HEK293 (cell line): ENCODE measurements around the gene RAPGEF5.

Experiments
- CTCF ChIA-PET: fragments of 350-600 bp; formaldehyde crosslinking; extraction: SDS; loops from one replicate; lab custom pipeline; 2021; ENCODE audit warnings: antibody characterized with exemption; lab: Yijun Ruan, JAX
- POLR2A ChIA-PET: fragments of 300-600 bp; formaldehyde crosslinking; extraction: SDS; loops from one replicate; lab custom pipeline; 2020; ENCODE audit warnings: antibody characterized with exemption, inconsistent platforms; lab: Yijun Ruan, JAX
- H3K27ac ChIP-seq: fragments of 200-500 bp; sonication (Bioruptor generic); 2 replicates; pipeline ENCODE4 v1.5.1; 2014; ENCODE audit warnings: low read depth, low read length, control low read depth, inconsistent platforms; ENCODE audit errors: extremely low read depth
- H3K36me3 ChIP-seq, 2 experiments: fragments of 200-500 bp in 1 of 2; sonication (Bioruptor generic) in 1 of 2; 1 replicate in 1 of 2; 2 replicates in 1 of 2; pipeline ENCODE4 v1.5.1; 2014 to 2017; ENCODE audit warnings: inconsistent platforms in 2 of 2, low read length in 2 of 2; ENCODE audit not compliant: control insufficient read depth in 2 of 2, insufficient read depth in 1 of 2
- H3K4me1 ChIP-seq: fragments of 200-500 bp; sonication (Bioruptor generic); 2 replicates; pipeline ENCODE4 v1.5.1; 2014; ENCODE audit warnings: mild to moderate bottlenecking, low read length, inconsistent platforms; ENCODE audit not compliant: control insufficient read depth, insufficient read depth
- H3K4me3 ChIP-seq: 2 replicates; pipeline ENCODE4 v1.5.1; 2011; ENCODE audit warnings: low read depth, mild to moderate bottlenecking, control low read depth, low read length, moderate library complexity
- H3K9me3 ChIP-seq: fragments of 200-500 bp; sonication (Bioruptor generic); 2 replicates; pipeline ENCODE4 v1.5.1; 2014; ENCODE audit warnings: low read depth, low read length, inconsistent platforms; ENCODE audit not compliant: control insufficient read depth, insufficient read depth
- HOXA7 ChIP-seq: sonication (generic); formaldehyde crosslinking; IDR thresholded peaks from 2 replicates; pipeline ENCODE4 v1.8.1; 2022; ENCODE audit warnings: missing genetic modification reagents, borderline replicate concordance
- HOXC10 ChIP-seq: sonication (generic); formaldehyde crosslinking; IDR thresholded peaks from 2 replicates; pipeline ENCODE4 v1.8.1; 2023; ENCODE audit warnings: mild to moderate bottlenecking, missing genetic modification reagents
- KLF17 ChIP-seq: fragments of 450-650 bp; formaldehyde crosslinking; IDR thresholded peaks from 2 replicates; pipeline ENCODE4 v1.5.1; 2016; ENCODE audit warnings: missing biosample characterization, missing genetic modification characterization
- PATZ1 ChIP-seq: fragments of 450-650 bp; formaldehyde crosslinking; IDR thresholded peaks from 2 replicates; pipeline ENCODE4 v1.5.1; 2016; ENCODE audit warnings: missing biosample characterization, missing genetic modification characterization
- SP3 ChIP-seq: fragments of 450-650 bp; formaldehyde crosslinking; IDR thresholded peaks from 2 replicates; pipeline ENCODE4 v1.5.1; 2016; ENCODE audit warnings: missing biosample characterization, missing genetic modification characterization
- ZBTB10 ChIP-seq: fragments of 450-650 bp; formaldehyde crosslinking; IDR thresholded peaks from 2 replicates; pipeline ENCODE4 v1.5.1; 2016; ENCODE audit warnings: missing biosample characterization, missing genetic modification characterization
- ZBTB17 ChIP-seq: fragments of 450-650 bp; formaldehyde crosslinking; IDR thresholded peaks from 2 replicates; pipeline ENCODE4 v1.5.1; 2016; ENCODE audit warnings: missing biosample characterization, missing genetic modification characterization
- ZBTB48 ChIP-seq: fragments of 450-650 bp; formaldehyde crosslinking; IDR thresholded peaks from 2 replicates; pipeline ENCODE4 v1.5.1; 2016; ENCODE audit warnings: missing biosample characterization, missing genetic modification characterization
- ZFHX2 ChIP-seq: fragments of 450-650 bp; formaldehyde crosslinking; conservative IDR thresholded peaks from 2 replicates; pipeline ENCODE4 v1.5.1; 2016; ENCODE audit warnings: missing biosample characterization, missing genetic modification characterization
- ZIC2 ChIP-seq: fragments of 450-650 bp; formaldehyde crosslinking; IDR thresholded peaks from 2 replicates; pipeline ENCODE4 v1.5.1; 2016; ENCODE audit warnings: missing biosample characterization, missing genetic modification characterization
- ZNF350 ChIP-seq: fragments of 450-650 bp; formaldehyde crosslinking; IDR thresholded peaks from 2 replicates; pipeline ENCODE4 v1.5.0; 2017; ENCODE audit warnings: missing biosample characterization, mild to moderate bottlenecking, missing genetic modification characterization
- ZNF354C ChIP-seq: fragments of 450-650 bp; formaldehyde crosslinking; IDR thresholded peaks from 2 replicates; pipeline ENCODE4 v1.5.1; 2016; ENCODE audit warnings: missing biosample characterization, missing genetic modification characterization, low read depth, borderline replicate concordance
- ZNF521 ChIP-seq: fragments of 450-650 bp; formaldehyde crosslinking; IDR thresholded peaks from 2 replicates; pipeline ENCODE4 v1.5.1; 2017; ENCODE audit warnings: missing biosample characterization, mild to moderate bottlenecking, missing genetic modification characterization
- ZNF621 ChIP-seq: fragments of 450-650 bp; formaldehyde crosslinking; IDR thresholded peaks from 2 replicates; pipeline ENCODE4 v1.5.1; 2017; ENCODE audit warnings: missing biosample characterization, missing genetic modification characterization
- ZNF777 ChIP-seq: fragments of 450-650 bp; formaldehyde crosslinking; IDR thresholded peaks from 2 replicates; pipeline ENCODE4 v1.5.1; 2017; ENCODE audit warnings: missing biosample characterization, missing genetic modification characterization, borderline replicate concordance
- ZSCAN18 ChIP-seq: fragments of 450-650 bp; formaldehyde crosslinking; IDR thresholded peaks from 2 replicates; pipeline ENCODE4 v1.5.1; 2016; ENCODE audit warnings: missing biosample characterization, missing genetic modification characterization
- ZSCAN5A ChIP-seq: fragments of 450-650 bp; formaldehyde crosslinking; IDR thresholded peaks from 2 replicates; pipeline ENCODE4 v1.5.1; 2016; ENCODE audit warnings: missing biosample characterization, missing genetic modification characterization

The RAPGEF5 gene

GRCh38 chr7:22124941-22125340 lies 232.0 kb downstream of the RAPGEF5 start:
- CTCF ChIA-PET = interaction anchor here (0.9 to 1.3 kb wide), 2 partner anchors 15 kb away, joined by 3 to 4 read pairs; no protein-coding TSS in a partner anchor
- Histone ChIP-seq H3K27ac (no peak overlapping the region), H3K36me3 (no peaks in the 10 kb centered on the region), H3K4me1 (peaks cover 6% of the 10 kb centered on the region), H3K4me3 (no peak overlapping the region)
- TF ChIP-seq SP3 (tag by site-specific recombination) = no peak
- TF ChIP-seq ZNF354C (tag by site-specific recombination) = no peak
- TF ChIP-seq, all 188 proteins: peak for 0
- no peaks in the 10 kb centered on the region for H3K9me3 ChIP-seq
- POLR2A ChIA-PET = no interaction called here

- Histone ChIP-seq H3K9me3 (no peaks in the 10 kb centered on the region), H3K27ac (no peak overlapping the region), H3K4me3 (no peak overlapping the region), H3K36me3 (no peaks in the 10 kb centered on the region), H3K4me1 (peaks cover 6% of the 10 kb centered on the region)
- ChIA-PET POLR2A (no interaction called here), CTCF (interaction anchor here (0.6 to 2.4 kb wide), 2 partner anchors 13 to 319 kb away, joined by 3 to 7 read pairs; no protein-coding TSS in a partner anchor)
- TF ChIP-seq ZNF621 (tag by site-specific recombination) (no peak), ZFHX2 (tag by site-specific recombination) (no peak), ZNF350 (tag by site-specific recombination) (no peak), HOXC10 (CRISPR knock-in tag) (no peak)
- TF ChIP-seq, all 188 proteins: peak for 0
Measured at GRCh38 chr7:22123139-22123538, 233.8 kb downstream of the RAPGEF5 start.

GRCh38 chr7:22121702-22122474 lies 235.1 kb downstream of the RAPGEF5 start:
- Histone ChIP-seq H3K27ac (no peak overlapping the region), H3K9me3 (no peaks in the 10 kb centered on the region)
- TF ChIP-seq ZBTB17 (tag by site-specific recombination) (no peak), ZBTB48 (tag by site-specific recombination) (no peak), ZSCAN5A (tag by site-specific recombination) (no peak), ZNF777 (tag by site-specific recombination) (no peak), HOXA7 (CRISPR knock-in tag) (no peak)
- TF ChIP-seq, all 188 proteins: peak for 0
- no peaks in the 10 kb centered on the region for H3K36me3 ChIP-seq
- POLR2A ChIA-PET = no interaction called here
- peaks cover 6% of the 10 kb centered on the region for H3K4me1 ChIP-seq
- CTCF ChIA-PET = interaction anchor here (0.6 to 2.4 kb wide), 2 partner anchors 12 to 39 kb away, joined by 3 to 7 read pairs; no protein-coding TSS in a partner anchor
- H3K4me3 ChIP-seq = no peak overlapping the region

- Histone ChIP-seq H3K27ac (no peak overlapping the region), H3K36me3 (no peaks in the 10 kb centered on the region), H3K4me3 (no peak overlapping the region), H3K9me3 (no peaks in the 10 kb centered on the region), H3K4me1 (peaks cover 6% of the 10 kb centered on the region)
- ChIA-PET CTCF (interaction anchor here (3.5 kb wide), 1 partner anchor 11 kb away, joined by 22 read pairs; no protein-coding TSS in a partner anchor), POLR2A (no interaction called here)
- TF ChIP-seq KLF17 (tag by site-specific recombination) (no peak), ZNF521 (no peak), ZBTB10 (no peak), ZIC2 (tag by site-specific recombination) (peak; percentile 96), ZSCAN18 (no peak), PATZ1 (tag by site-specific recombination) (no peak)
Measured at GRCh38 chr7:22120391-22121053, 236.4 kb downstream of the RAPGEF5 start.
